WTC11 (cell line): ENCODE results near the gene PURA. TPM values are rescaled to one million over a fixed set of nuclear protein-coding genes. Genes with fewer than 3 reads are reported as not detected.

Source experiments
- ATAC-seq: fragments of 200-7000 bp; cut with Tn5 transposase; 2 replicates; pipeline ENCODE4 v1.10.0; 2021; ENCODE audit warnings: mild to moderate bottlenecking, moderate library complexity
- CTCF ChIA-PET: fragments of 300-600 bp; sonication (Branson Sonifier 250); formaldehyde crosslinking; loops from one replicate; lab custom pipeline; 2021; ENCODE audit warnings: antibody characterized with exemption; lab: Charles Lee
- POLR2A ChIA-PET: fragments of 350-600 bp; sonication (Branson Sonifier 250); formaldehyde crosslinking; loops from one replicate; lab custom pipeline; 2021; ENCODE audit warnings: antibody characterized with exemption; lab: Charles Lee
- DNase-seq: peaks from one replicate; pipeline ENCODE4 v3.0.0; 2021; ENCODE audit warnings: low spot score
- H3K27ac Mint-ChIP-seq: 2 replicates; pipeline ENCODE4 v1.8.0; 2021; ENCODE audit warnings: mixed read lengths
- H3K27me3 Mint-ChIP-seq: 2 replicates; pipeline ENCODE4 v1.8.0; 2021; ENCODE audit warnings: low read depth, mild to moderate bottlenecking, moderate library complexity, mixed read lengths
- H3K36me3 Mint-ChIP-seq: 2 replicates; pipeline ENCODE4 v1.8.0; 2021; ENCODE audit warnings: mixed read lengths
- H3K4me1 Mint-ChIP-seq: 2 replicates; pipeline ENCODE4 v1.8.0; 2022; ENCODE audit warnings: mixed read lengths
- H3K4me3 Mint-ChIP-seq: 2 replicates; pipeline ENCODE4 v1.8.0; 2021; ENCODE audit warnings: mild to moderate bottlenecking, moderate library complexity, mixed read lengths
- H3K9me3 Mint-ChIP-seq: 2 replicates; pipeline ENCODE4 v1.8.0; 2021; ENCODE audit warnings: mixed read lengths
- ATF6 ChIP-seq: sonication (generic); formaldehyde crosslinking; IDR thresholded peaks from 2 replicates; pipeline ENCODE4 v1.8.1; 2023; ENCODE audit warnings: mild to moderate bottlenecking, missing genetic modification reagents
- CBFB ChIP-seq: sonication (generic); formaldehyde crosslinking; IDR thresholded peaks from 2 replicates; pipeline ENCODE4 v1.8.1; 2022; ENCODE audit warnings: mild to moderate bottlenecking, low read depth, missing genetic modification reagents
- E2F5 ChIP-seq: sonication (generic); formaldehyde crosslinking; IDR thresholded peaks from 2 replicates; pipeline ENCODE4 v1.8.1; 2022; ENCODE audit warnings: mild to moderate bottlenecking, moderate library complexity, missing genetic modification reagents
- EMX1 ChIP-seq: fragments of 250-450 bp; sonication (Bioruptor Pico); IDR thresholded peaks from 2 replicates; pipeline ENCODE4 v1.8.0; 2021; ENCODE audit warnings: mild to moderate bottlenecking
- ERG ChIP-seq: fragments of 250-450 bp; sonication (Bioruptor Pico); IDR thresholded peaks from 2 replicates; pipeline ENCODE4 v1.8.0; 2021; ENCODE audit warnings: mild to moderate bottlenecking
- FOXK1 ChIP-seq: sonication (generic); formaldehyde crosslinking; IDR thresholded peaks from 2 replicates; pipeline ENCODE4 v1.8.0; 2022; ENCODE audit warnings: mild to moderate bottlenecking, moderate library complexity, missing genetic modification reagents
- HMGXB4 ChIP-seq: sonication (generic); formaldehyde crosslinking; IDR thresholded peaks from 2 replicates; pipeline ENCODE4 v1.8.1; 2023; ENCODE audit warnings: mild to moderate bottlenecking, moderate library complexity, missing genetic modification reagents
- KAT7 ChIP-seq: sonication (generic); formaldehyde crosslinking; IDR thresholded peaks from 2 replicates; pipeline ENCODE4 v1.8.1; 2023; ENCODE audit warnings: missing genetic modification reagents, mild to moderate bottlenecking, borderline replicate concordance
- NR3C1 ChIP-seq: sonication (generic); formaldehyde crosslinking; conservative IDR thresholded peaks from 2 replicates; pipeline ENCODE4 v1.8.1; 2023; ENCODE audit warnings: low read depth, mild to moderate bottlenecking, missing genetic modification reagents
- PRDM15 ChIP-seq: sonication (generic); formaldehyde crosslinking; IDR thresholded peaks from 2 replicates; pipeline ENCODE4 v1.8.0; 2022; ENCODE audit warnings: missing genetic modification reagents
- RELA ChIP-seq: sonication (generic); formaldehyde crosslinking; IDR thresholded peaks from 2 replicates; pipeline ENCODE4 v1.8.1; 2022; ENCODE audit warnings: missing genetic modification reagents, mild to moderate bottlenecking, borderline replicate concordance
- SP1 ChIP-seq: sonication (generic); formaldehyde crosslinking; conservative IDR thresholded peaks from 2 replicates; pipeline ENCODE4 v1.8.1; 2022; ENCODE audit warnings: missing genetic modification reagents
- TCF7 ChIP-seq: sonication (generic); formaldehyde crosslinking; IDR thresholded peaks from 2 replicates; pipeline ENCODE4 v1.8.0; 2022; ENCODE audit warnings: mild to moderate bottlenecking, low read depth, missing genetic modification reagents, moderate library complexity
- USF1 ChIP-seq: sonication (generic); formaldehyde crosslinking; IDR thresholded peaks from 2 replicates; pipeline ENCODE4 v1.8.0; 2022; ENCODE audit warnings: mild to moderate bottlenecking, missing genetic modification reagents
- USF2 ChIP-seq: sonication (generic); formaldehyde crosslinking; IDR thresholded peaks from 2 replicates; pipeline ENCODE4 v1.8.1; 2023; ENCODE audit warnings: mild to moderate bottlenecking, missing genetic modification reagents, moderate library complexity
- ZMAT4 ChIP-seq: fragments of 250-450 bp; sonication (Bioruptor Pico); IDR thresholded peaks from 2 replicates; pipeline ENCODE4 v1.9.0; 2021; ENCODE audit warnings: mild to moderate bottlenecking
- ZNF121 ChIP-seq: sonication (generic); formaldehyde crosslinking; IDR thresholded peaks from 2 replicates; pipeline ENCODE4 v1.8.0; 2023; ENCODE audit warnings: missing genetic modification reagents
- ZNF219 ChIP-seq: sonication (generic); formaldehyde crosslinking; IDR thresholded peaks from 2 replicates; pipeline ENCODE4 v1.8.0; 2023; ENCODE audit warnings: missing genetic modification reagents, mild to moderate bottlenecking, borderline replicate concordance
- ZNF423 ChIP-seq: fragments of 250-450 bp; sonication (Bioruptor Pico); IDR thresholded peaks from 2 replicates; pipeline ENCODE4 v2.1.2; 2022; ENCODE audit warnings: mild to moderate bottlenecking, moderate library complexity
- ZNF512 ChIP-seq: sonication (generic); formaldehyde crosslinking; IDR thresholded peaks from 2 replicates; pipeline ENCODE4 v1.8.1; 2022; ENCODE audit warnings: missing genetic modification reagents, borderline replicate concordance
- total RNA-seq: library from RNA; stranded (reverse); gene quantifications from 3 replicates; pipeline ENCODE4 v1.2.3, GENCODE V29; 2021

Gene PURA
- total RNA-seq, 1 experiment from 2014 or later, result 9.0 TPM

GRCh38 chr5:140128376-140128775, 14.5 kb downstream of the PURA start:
- Mint-ChIP-seq H3K36me3 (no peaks in the 10 kb centered on the region), H3K4me1 (peaks cover 17% of the 10 kb centered on the region), H3K27me3 (no peaks in the 10 kb centered on the region), H3K9me3 (no peaks in the 10 kb centered on the region), H3K4me3 (no peak overlapping the region), H3K27ac (no peak overlapping the region)
- no peak for TF ChIP-seq E2F5 (CRISPR knock-in tag)
- TF ChIP-seq FOXK1 (CRISPR knock-in tag), result no peak
- no peak for TF ChIP-seq PRDM15
- no peak for TF ChIP-seq RELA (CRISPR knock-in tag)
- TF ChIP-seq KAT7 (CRISPR knock-in tag), result no peak
- TF ChIP-seq USF2 (CRISPR knock-in tag), result no peak
- TF ChIP-seq ERG (CRISPR knock-in tag), result no peak
- no peak for TF ChIP-seq CBFB (CRISPR knock-in tag)
- no peak for TF ChIP-seq ZNF121 (CRISPR knock-in tag)
- TF ChIP-seq TCF7 (CRISPR knock-in tag), result no peak
- no peak for TF ChIP-seq ZMAT4
- no peak for TF ChIP-seq ATF6 (CRISPR knock-in tag)
- no peak for TF ChIP-seq SP1
- DNase-seq (no peak), ATAC-seq (no peak)
- POLR2A ChIA-PET, result no interaction called here
- CTCF ChIA-PET, result interaction anchor here (0.6 kb wide), 1 partner anchor 20 kb away, joined by 4 read pairs; no protein-coding TSS in a partner anchor

GRCh38 chr5:140130949-140131733, 17.2 kb downstream of the PURA start:
- Mint-ChIP-seq H3K27me3 (no peaks in the 10 kb centered on the region), H3K27ac (no peak overlapping the region), H3K9me3 (no peaks in the 10 kb centered on the region), H3K4me1 (peaks cover 15% of the 10 kb centered on the region), H3K36me3 (no peaks in the 10 kb centered on the region), H3K4me3 (no peak overlapping the region)
- ATAC-seq (0 out of 2 replicates have a peak, but pooled peaks have one; percentile 50), DNase-seq (no peak)
- CTCF ChIA-PET, result interaction anchor here (1.0 to 3.4 kb wide), 2 partner anchors 14 to 88 kb away, joined by 3 to 42 read pairs; partner anchors contain the start of gene NRG2
- POLR2A ChIA-PET, result no interaction called here
- TF ChIP-seq ZMAT4 (no peak), HMGXB4 (CRISPR knock-in tag) (no peak), EMX1 (no peak), ZNF423 (CRISPR knock-in tag) (no peak), USF1 (CRISPR knock-in tag) (no peak), ZNF512 (no peak), ZNF219 (no peak), NR3C1 (no peak)
